Smooth muscle cell (in vitro differentiated cells): ENCODE data around the gene TDRD1. TPM values are rescaled to one million over a fixed set of nuclear protein-coding genes. Genes with fewer than 3 reads are reported as not detected.

Experiments used
- DNase-seq: peaks from one replicate; lab custom pipeline; 2025; ENCODE audit not compliant: unreplicated experiment; lab: John Stamatoyannopoulos, UW
- H2AFZ ChIP-seq: fragments of 200-600 bp; sonication (generic); 2 replicates; pipeline ENCODE4 v1.6.0; 2016; ENCODE audit warnings: antibody characterized with exemption, low read depth, mild to moderate bottlenecking
- H3F3A ChIP-seq: fragments of 200-600 bp; sonication (generic); 2 replicates; pipeline ENCODE4 v1.6.0; 2017; ENCODE audit warnings: antibody characterized with exemption, low read depth
- H3K27ac ChIP-seq: fragments of 200-600 bp; sonication (generic); 2 replicates; pipeline ENCODE4 v1.5.1; 2016; ENCODE audit warnings: low read depth, mild to moderate bottlenecking
- H3K27me3 ChIP-seq: fragments of 200-600 bp; sonication (generic); 2 replicates; pipeline ENCODE4 v1.6.1; 2016; ENCODE audit warnings: low read depth, mild to moderate bottlenecking
- H3K36me3 ChIP-seq: fragments of 200-600 bp; sonication (generic); 2 replicates; pipeline ENCODE4 v1.5.1; 2016; ENCODE audit warnings: low read depth
- H3K4me1 ChIP-seq: fragments of 200-600 bp; sonication (generic); 2 replicates; pipeline ENCODE4 v1.5.1; 2016; ENCODE audit warnings: low read depth
- H3K4me2 ChIP-seq: fragments of 200-600 bp; sonication (generic); 2 replicates; pipeline ENCODE4 v1.6.0; 2016; ENCODE audit warnings: mild to moderate bottlenecking
- H3K4me3 ChIP-seq: fragments of 200-600 bp; sonication (generic); 2 replicates; pipeline ENCODE4 v1.5.1; 2016; ENCODE audit warnings: mild to moderate bottlenecking
- H3K79me2 ChIP-seq: fragments of 200-600 bp; sonication (generic); 2 replicates; pipeline ENCODE4 v1.6.0; 2016; ENCODE audit warnings: low read depth, mild to moderate bottlenecking
- H3K9ac ChIP-seq: fragments of 200-600 bp; sonication (generic); 2 replicates; pipeline ENCODE4 v1.6.0; 2016; ENCODE audit warnings: low read depth
- H3K9me3 ChIP-seq: fragments of 200-600 bp; sonication (generic); replicated peaks from 2 replicates; pipeline ENCODE4 v1.5.1; 2016; ENCODE audit warnings: low read depth
- H4K20me1 ChIP-seq: fragments of 200-600 bp; sonication (generic); 2 replicates; pipeline ENCODE4 v1.6.0; 2016; ENCODE audit warnings: low read depth
- CTCF ChIP-seq: fragments of 200-600 bp; sonication (generic); IDR thresholded peaks from 2 replicates; pipeline ENCODE4 v1.5.1; 2017; ENCODE audit warnings: borderline replicate concordance, mild to moderate bottlenecking, antibody characterized with exemption; ENCODE audit not compliant: insufficient read depth, poor library complexity, severe bottlenecking
- WGBS: methylation state at CpG from one replicate; pipeline ENCODE4 v1.1.7; 2016; ENCODE audit warnings: low lambda C conversion rate; 5-methylcytosine and 5-hydroxymethylcytosine counted together
- polyA plus RNA-seq: library from polyadenylated mRNA; unstranded; fragments of >200 nt; fragmentation: Nextera tagmentation; extraction: Ambion mirVana; gene quantifications from 2 replicates; pipeline ENCODE4 v1.2.1, GENCODE V29; 2016
- total RNA-seq: library from RNA; depleted of rRNA; stranded (reverse); fragments of >200 nt; gene quantifications from 2 replicates; pipeline ENCODE4 v1.2.3, GENCODE V29; 2014

The TDRD1 gene
- total and polyA plus RNA-seq, 2 experiments from 2014 or later = not detected

- Histone ChIP-seq H3K9ac (peak overlapping the region; percentile 98), H3K27me3 (no peaks in the 10 kb centered on the region), H3K4me1 (peaks cover 3% of the 10 kb centered on the region), H3K4me2 (peak overlapping the region; percentile 88), H2AFZ (peak overlapping the region; percentile 90), H3K27ac (peak overlapping the region; percentile 95), H3K4me3 (peak overlapping the region; percentile 98), H4K20me1 (peaks cover 51% of the 10 kb centered on the region), H3K9me3 (no peaks in the 10 kb centered on the region), H3K79me2 (peaks cover 63% of the 10 kb centered on the region), H3K36me3 (no peaks in the 10 kb centered on the region), H3F3A (no peaks in the 10 kb centered on the region)
- no peak for TF ChIP-seq CTCF
- DNase-seq = no peak
- WGBS = 34% methylated on average over 9 of the region's 9 CpGs
These were observed 6.2 kb upstream of the TDRD1 start for GRCh38 chr10:114172776-114173602.

GRCh38 chr10:114173603-114173920 is 5.6 kb upstream of the TDRD1 start:
- no peak for TF ChIP-seq CTCF
- WGBS = 2% methylated on average over 20 of the region's 23 CpGs
- H3K4me2 ChIP-seq = peak overlapping the region; percentile 88
- no peaks in the 10 kb centered on the region for H3K27me3 ChIP-seq
- H2AFZ ChIP-seq = peak overlapping the region; percentile 90
- no peaks in the 10 kb centered on the region for H3K9me3 ChIP-seq
- H3K79me2 ChIP-seq = peaks cover 57% of the 10 kb centered on the region
- peaks cover 3% of the 10 kb centered on the region for H3K4me1 ChIP-seq
- H3K27ac ChIP-seq = peak overlapping the region; percentile 95
- no peaks in the 10 kb centered on the region for H3F3A ChIP-seq
- peak overlapping the region; percentile 98 for H3K9ac ChIP-seq
- no peak for DNase-seq
- H3K36me3 ChIP-seq = no peaks in the 10 kb centered on the region
- H4K20me1 ChIP-seq = peaks cover 46% of the 10 kb centered on the region
- H3K4me3 ChIP-seq = peak overlapping the region; percentile 98

GRCh38 chr10:114173921-114174694 is 5.0 kb upstream of the TDRD1 start, which contains the start of gene CCDC186:
Gene CCDC186 (minus strand): TSS chr10:114174203. CDS start chr10:114163268, 10,935 bp downstream.
- no peaks in the 10 kb centered on the region for H3K27me3 ChIP-seq
- H3K4me3 ChIP-seq = peak within 1 kb of the TSS; percentile 98
- DNase-seq = peak; percentile 69
- H4K20me1 ChIP-seq = peaks cover 41% of the 10 kb centered on the region
- peak within 1 kb of the TSS; percentile 95 for H3K27ac ChIP-seq
- no peaks in the 10 kb centered on the region for H3F3A ChIP-seq
- H2AFZ ChIP-seq = peak within 1 kb of the TSS; percentile 94
- H3K79me2 ChIP-seq = peaks cover 51% of the 10 kb centered on the region
- no peaks in the 10 kb centered on the region for H3K36me3 ChIP-seq
- TF ChIP-seq CTCF = no peak
- H3K4me2 ChIP-seq = peak within 1 kb of the TSS; percentile 88
- H3K4me1 ChIP-seq = peaks cover 3% of the 10 kb centered on the region
- H3K9ac ChIP-seq = peak within 1 kb of the TSS; percentile 98
- 1% methylated on average over 48 of the region's 49 CpGs for WGBS
- H3K9me3 ChIP-seq = no peaks in the 10 kb centered on the region
